ENCODE results near the gene GPR12.

- no peak for TF ChIP-seq POLR2A (IDR thresholded peaks at IDR 0.05)
- TF ChIP-seq CTCF (IDR thresholded peaks at IDR 0.05): no peak
Measured at GRCh38 chr13:26727633-26728032, 33.0 kb downstream of the GPR12 start.

All from sigmoid colon (tissue), 3 donors.